ENCODE results near the gene ZNF69. TPM values are rescaled to one million over a fixed set of nuclear protein-coding genes. Genes with fewer than 3 reads are reported as not detected.
"Not testable (repeated sequence)": the region's sequence is repeated elsewhere in the genome, so short reads cannot be mapped to it uniquely, and the experiment has no call there.

ZNF69 gene
- polyA plus RNA-seq, 1 donor from 2014 or later = 14.4 TPM

GRCh38 chr19:11931051-11931450 lies 43.5 kb downstream of the ZNF69 start:
- Histone ChIP-seq H3K36me3 (ENCODE audit: insufficient read depth, low read length) (no peaks in the 10 kb centered on the region), H3K4me3 (ENCODE audit: low read length) (no peak overlapping the region), H3K27ac (ENCODE audit: low read length) (no peak overlapping the region), H3K9me2 (ENCODE audit: insufficient read depth, low read length) (no peaks in the 10 kb centered on the region), H3K9ac (ENCODE audit: low read length) (no peak overlapping the region), H3F3A (ENCODE audit: insufficient read depth, low read length, poor library complexity, severe bottlenecking) (no peaks in the 10 kb centered on the region), H3K9me3 (ENCODE audit: low read length) (no peaks in the 10 kb centered on the region), H3K4me2 (ENCODE audit: low read length) (no peak overlapping the region), H3K27me3 (ENCODE audit: insufficient read depth, low read depth, low read length) (no peaks in the 10 kb centered on the region), H3K79me2 (replicated peaks; ENCODE audit: insufficient read depth, low read length) (peaks cover 27% of the 10 kb centered on the region), H4K20me1 (ENCODE audit: insufficient read depth) (no peaks in the 10 kb centered on the region), H2AFZ (ENCODE audit: low read depth, low read length) (no peak overlapping the region)
- TF ChIP-seq POLR2AphosphoS5 (IDR thresholded peaks at IDR 0.05) = no peak
- TF ChIP-seq EZH2 (IDR thresholded peaks at IDR 0.05; ENCODE audit: borderline replicate concordance, insufficient read depth, low read length, poor library complexity, severe bottlenecking) = no peak
- no peak for TF ChIP-seq RAD21 (conservative IDR thresholded peaks at IDR 0.05)
- no peak for TF ChIP-seq EP300 (conservative IDR thresholded peaks at IDR 0.05; ENCODE audit: poor library complexity, severe bottlenecking)
- TF ChIP-seq SMC3 (conservative IDR thresholded peaks at IDR 0.05; ENCODE audit: poor library complexity) = no peak
- no peak for TF ChIP-seq TAF1 (IDR thresholded peaks at IDR 0.05; ENCODE audit: low read depth)
- TF ChIP-seq CTCF (IDR thresholded peaks at IDR 0.05; ENCODE audit: poor library complexity, severe bottlenecking) = no peak
- no peak for TF ChIP-seq REST (IDR thresholded peaks at IDR 0.05; ENCODE audit: borderline replicate concordance)
- TF ChIP-seq MXI1 (conservative IDR thresholded peaks at IDR 0.05; ENCODE audit: poor library complexity, severe bottlenecking) = no peak

- Histone ChIP-seq H3K27me3 (ENCODE audit: insufficient read depth, low read depth, low read length) (no peaks in the 10 kb centered on the region), H4K20me1 (ENCODE audit: insufficient read depth) (no peaks in the 10 kb centered on the region), H3K4me3 (ENCODE audit: low read length) (no peak overlapping the region), H3K4me2 (ENCODE audit: low read length) (no peak overlapping the region), H3K36me3 (ENCODE audit: insufficient read depth, low read length) (no peaks in the 10 kb centered on the region), H3K27ac (ENCODE audit: low read length) (no peak overlapping the region), H3K79me2 (replicated peaks; ENCODE audit: insufficient read depth, low read length) (peaks cover 27% of the 10 kb centered on the region), H2AFZ (ENCODE audit: low read depth, low read length) (no peak overlapping the region), H3F3A (ENCODE audit: insufficient read depth, low read length, poor library complexity, severe bottlenecking) (no peaks in the 10 kb centered on the region), H3K9ac (ENCODE audit: low read length) (no peak overlapping the region), H3K9me2 (ENCODE audit: insufficient read depth, low read length) (no peaks in the 10 kb centered on the region), H3K9me3 (ENCODE audit: low read length) (no peaks in the 10 kb centered on the region)
- TF ChIP-seq SMC3 (conservative IDR thresholded peaks at IDR 0.05; ENCODE audit: poor library complexity) = no peak
- TF ChIP-seq MXI1 (conservative IDR thresholded peaks at IDR 0.05; ENCODE audit: poor library complexity, severe bottlenecking) = no peak
- TF ChIP-seq TAF1 (IDR thresholded peaks at IDR 0.05; ENCODE audit: low read depth) = no peak
- TF ChIP-seq RAD21 (conservative IDR thresholded peaks at IDR 0.05) = no peak
- no peak for TF ChIP-seq EP300 (conservative IDR thresholded peaks at IDR 0.05; ENCODE audit: poor library complexity, severe bottlenecking)
- no peak for TF ChIP-seq EZH2 (IDR thresholded peaks at IDR 0.05; ENCODE audit: borderline replicate concordance, insufficient read depth, low read length, poor library complexity, severe bottlenecking)
- no peak for TF ChIP-seq POLR2AphosphoS5 (IDR thresholded peaks at IDR 0.05)
- no peak for TF ChIP-seq REST (IDR thresholded peaks at IDR 0.05; ENCODE audit: borderline replicate concordance)
- TF ChIP-seq CTCF (IDR thresholded peaks at IDR 0.05; ENCODE audit: poor library complexity, severe bottlenecking) = no peak
Measured at GRCh38 chr19:11931513-11931912, 43.9 kb downstream of the ZNF69 start.

- not testable (repeated sequence) for H3K9me2 ChIP-seq (ENCODE audit: insufficient read depth, low read length); H4K20me1 ChIP-seq (ENCODE audit: insufficient read depth); H3K9me3 ChIP-seq (ENCODE audit: low read length); H3K27ac ChIP-seq (ENCODE audit: low read length); H3K27me3 ChIP-seq (ENCODE audit: insufficient read depth, low read depth, low read length); H3K4me2 ChIP-seq (ENCODE audit: low read length); H3K9ac ChIP-seq (ENCODE audit: low read length); H2AFZ ChIP-seq (ENCODE audit: low read depth, low read length); H3K36me3 ChIP-seq (ENCODE audit: insufficient read depth, low read length); H3K4me3 ChIP-seq (ENCODE audit: low read length); H3F3A ChIP-seq (ENCODE audit: insufficient read depth, low read length, poor library complexity, severe bottlenecking)
- H3K79me2 ChIP-seq (replicated peaks; ENCODE audit: insufficient read depth, low read length) = peaks cover 14% of the 10 kb centered on the region
Measured at GRCh38 chr19:11935829-11936228, 48.2 kb downstream of the ZNF69 start.

Measured in neural cell (in vitro differentiated cells).